ENCODE results near the gene SRGAP2C.
"Not testable (repeated sequence)": the region's sequence is repeated elsewhere in the genome, so short reads cannot be mapped to it uniquely, and the experiment has no call there.

The SRGAP2C gene

DNA sequence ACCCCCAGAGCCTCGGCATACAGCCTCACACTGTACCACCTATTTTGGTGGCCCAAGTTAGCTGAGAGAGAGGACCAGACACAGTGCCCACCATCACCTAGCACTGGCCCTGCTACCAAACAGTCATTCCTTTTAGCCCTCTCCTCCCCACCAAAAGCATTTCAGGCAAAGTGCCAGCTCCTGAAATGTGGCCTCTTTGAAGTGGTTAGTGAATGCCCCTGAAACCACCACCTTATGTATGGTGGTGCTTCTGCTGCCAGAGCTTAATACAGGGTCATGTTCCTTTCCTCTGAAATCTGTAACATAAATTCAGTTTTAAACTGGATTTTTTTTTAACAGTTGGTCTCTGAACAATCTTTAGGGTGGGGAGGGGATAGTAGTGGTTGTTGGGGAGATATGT lies 175.8 kb downstream of the SRGAP2C start:
- not testable (repeated sequence) for H3K4me3 ChIP-seq (ENCODE audit: insufficient read length, low read depth); H3K27me3 ChIP-seq (ENCODE audit: insufficient read depth, insufficient read length); H3K36me3 ChIP-seq (ENCODE audit: insufficient read depth, insufficient read length, low read length); H3K4me1 ChIP-seq (ENCODE audit: insufficient read depth, insufficient read length); DNase-seq (ENCODE audit: low read depth, low spot score); H3K9ac ChIP-seq (ENCODE audit: insufficient read length, low read depth); H3K9me3 ChIP-seq (ENCODE audit: insufficient read depth, low read length)

DNA sequence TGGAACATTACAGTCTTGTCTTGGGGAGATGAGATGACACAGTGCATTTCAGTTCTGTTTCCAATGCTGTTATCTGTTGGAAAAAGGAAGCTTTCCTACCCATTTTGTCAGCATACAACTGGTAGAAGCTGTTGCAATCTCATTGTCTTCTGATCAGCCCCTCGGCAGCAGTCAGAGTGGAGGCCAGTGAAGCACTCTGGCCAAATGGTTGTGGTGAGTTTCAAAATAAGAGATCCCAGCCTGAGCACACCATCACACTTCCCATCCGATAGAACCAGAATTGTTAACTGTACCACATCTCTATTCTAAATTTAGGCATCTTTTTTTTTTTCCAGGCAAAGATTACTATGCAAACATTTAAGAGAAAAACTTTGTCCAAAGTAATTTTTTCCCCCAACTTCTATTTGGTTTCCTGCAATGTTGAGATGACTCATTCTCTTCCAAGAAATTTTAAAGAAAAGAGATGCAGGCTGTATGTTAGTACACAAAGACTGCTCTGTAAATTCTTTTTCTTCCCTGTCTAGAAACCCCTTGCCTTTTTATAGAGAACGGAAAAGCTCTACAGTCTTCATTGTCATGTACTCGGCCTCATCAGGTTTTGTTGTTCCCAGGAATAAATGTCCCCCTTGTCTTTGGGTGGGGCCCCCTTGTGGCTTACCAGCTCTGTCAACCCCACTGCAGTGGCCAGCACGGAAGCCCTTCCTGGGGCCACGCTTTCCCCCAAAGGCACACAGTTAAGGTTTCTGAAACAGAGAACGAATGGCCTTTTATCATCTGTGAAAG lies 176.9 kb downstream of the SRGAP2C start:
- H3K27me3 ChIP-seq (ENCODE audit: insufficient read depth, insufficient read length); H3K36me3 ChIP-seq (ENCODE audit: insufficient read depth, insufficient read length, low read length); H3K4me3 ChIP-seq (ENCODE audit: insufficient read length, low read depth); H3K4me1 ChIP-seq (ENCODE audit: insufficient read depth, insufficient read length); DNase-seq (ENCODE audit: low read depth, low spot score); H3K9me3 ChIP-seq (ENCODE audit: insufficient read depth, low read length); H3K9ac ChIP-seq (ENCODE audit: insufficient read length, low read depth): not testable (repeated sequence)

DNA sequence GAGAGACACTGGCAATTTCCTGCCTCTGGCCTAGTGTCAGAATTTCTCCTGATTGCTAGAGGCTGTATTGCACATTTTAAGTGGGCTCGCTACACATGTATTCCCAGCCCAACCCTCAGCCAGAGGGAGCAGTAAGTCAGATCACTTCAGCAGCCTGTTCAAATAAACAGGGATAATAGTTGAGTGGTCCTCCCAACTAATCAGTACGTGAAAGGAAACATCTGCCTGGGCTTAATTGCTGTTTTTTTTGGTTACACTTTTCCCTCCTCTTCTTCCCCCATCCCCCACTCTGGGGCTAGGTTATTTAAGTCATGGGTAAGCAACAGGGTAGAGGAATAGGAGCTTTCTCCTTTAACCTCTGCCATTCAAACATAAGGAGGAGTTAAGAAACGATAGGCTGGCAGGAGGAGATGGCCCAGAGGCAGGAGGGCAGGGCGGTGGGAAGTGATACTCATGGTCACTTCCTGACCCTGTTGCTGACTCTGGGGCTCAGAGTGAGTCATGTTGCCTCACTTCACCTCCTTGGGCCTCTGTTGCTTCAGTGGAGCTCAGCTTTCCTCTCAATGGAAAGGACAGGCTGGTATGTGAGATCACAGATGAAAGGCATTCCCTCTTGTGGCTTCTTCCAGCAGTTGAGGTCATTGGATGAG lies 177.6 kb downstream of the SRGAP2C start:
- not testable (repeated sequence) for H3K4me3 ChIP-seq (ENCODE audit: insufficient read length, low read depth); H3K4me1 ChIP-seq (ENCODE audit: insufficient read depth, insufficient read length); H3K9ac ChIP-seq (ENCODE audit: insufficient read length, low read depth); H3K36me3 ChIP-seq (ENCODE audit: insufficient read depth, insufficient read length, low read length); H3K9me3 ChIP-seq (ENCODE audit: insufficient read depth, low read length); H3K27me3 ChIP-seq (ENCODE audit: insufficient read depth, insufficient read length); DNase-seq (ENCODE audit: low read depth, low spot score)

DNA sequence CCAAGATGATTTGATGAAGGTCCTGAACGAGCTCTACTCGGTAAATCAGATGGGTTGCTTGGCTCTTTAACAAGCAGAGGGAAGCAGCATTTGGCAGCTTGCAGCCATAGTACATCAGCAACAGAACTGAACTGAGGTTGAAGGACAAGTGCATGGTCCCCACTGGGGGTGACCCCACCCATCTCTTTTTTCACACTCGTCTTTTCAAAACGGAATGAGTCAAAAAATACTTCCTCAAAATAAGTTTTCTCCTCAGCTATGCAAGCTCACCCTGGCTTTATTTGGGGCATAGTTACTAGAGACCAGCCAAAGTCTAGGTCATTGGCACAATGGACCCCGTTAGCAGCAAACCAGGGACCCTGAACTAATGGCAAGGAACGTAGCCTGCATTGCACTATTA lies 180.5 kb downstream of the SRGAP2C start:
- not testable (repeated sequence) for H3K36me3 ChIP-seq (ENCODE audit: insufficient read depth, insufficient read length, low read length); H3K9me3 ChIP-seq (ENCODE audit: insufficient read depth, low read length); H3K4me3 ChIP-seq (ENCODE audit: insufficient read length, low read depth); H3K4me1 ChIP-seq (ENCODE audit: insufficient read depth, insufficient read length); H3K9ac ChIP-seq (ENCODE audit: insufficient read length, low read depth); DNase-seq (ENCODE audit: low read depth, low spot score); H3K27me3 ChIP-seq (ENCODE audit: insufficient read depth, insufficient read length)

DNA sequence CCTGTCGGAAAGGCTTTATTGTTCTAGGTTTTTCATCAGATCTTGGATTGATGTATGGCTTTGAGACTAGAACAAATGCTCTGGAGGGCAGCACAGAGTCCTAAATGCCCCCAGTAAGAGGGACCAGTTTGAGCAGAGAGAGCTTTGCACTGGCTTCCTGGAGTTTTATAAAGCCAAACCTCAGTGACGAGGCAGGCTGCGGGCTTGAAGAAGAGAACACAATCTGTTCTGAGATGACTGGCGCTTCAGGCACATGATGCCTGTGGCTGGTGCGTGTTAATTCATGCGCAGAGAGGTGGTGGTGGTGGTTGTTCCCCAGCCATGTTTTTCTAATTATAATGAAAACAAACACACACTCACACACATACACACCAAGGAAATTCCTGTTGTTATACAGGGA lies 180.9 kb downstream of the SRGAP2C start:
- not testable (repeated sequence) for H3K9me3 ChIP-seq (ENCODE audit: insufficient read depth, low read length); H3K27me3 ChIP-seq (ENCODE audit: insufficient read depth, insufficient read length)

DNA sequence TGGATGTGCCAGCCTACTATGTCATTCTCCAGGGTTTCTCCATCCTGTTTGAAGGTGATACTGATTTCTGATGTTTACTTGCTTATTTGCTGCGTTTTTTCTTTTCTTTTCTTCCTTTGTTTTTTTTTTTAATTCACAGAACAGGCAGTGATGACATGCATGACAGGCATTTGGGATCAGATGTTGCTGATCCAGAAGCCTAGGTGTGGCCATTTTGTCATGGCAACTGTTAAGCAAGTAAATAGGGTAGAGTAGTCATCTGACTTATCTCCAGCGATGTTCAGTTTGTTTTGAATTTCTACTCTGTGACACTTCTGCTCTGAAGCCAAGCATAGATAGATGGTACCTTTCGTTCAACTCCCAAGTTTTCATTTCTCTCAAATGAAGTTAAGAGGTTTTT lies 181.4 kb downstream of the SRGAP2C start:
- not testable (repeated sequence) for H3K4me3 ChIP-seq (ENCODE audit: insufficient read length, low read depth); H3K9me3 ChIP-seq (ENCODE audit: insufficient read depth, low read length); H3K9ac ChIP-seq (ENCODE audit: insufficient read length, low read depth); H3K4me1 ChIP-seq (ENCODE audit: insufficient read depth, insufficient read length); H3K27me3 ChIP-seq (ENCODE audit: insufficient read depth, insufficient read length); H3K36me3 ChIP-seq (ENCODE audit: insufficient read depth, insufficient read length, low read length); DNase-seq (ENCODE audit: low read depth, low spot score)

More for the DNA sequence above, 180.9 kb downstream of the SRGAP2C start:
- not testable (repeated sequence) for H3K4me1 ChIP-seq (ENCODE audit: insufficient read depth, insufficient read length); H3K9ac ChIP-seq (ENCODE audit: insufficient read length, low read depth); H3K36me3 ChIP-seq (ENCODE audit: insufficient read depth, insufficient read length, low read length); H3K4me3 ChIP-seq (ENCODE audit: insufficient read length, low read depth); DNase-seq (ENCODE audit: low read depth, low spot score)

DNA sequence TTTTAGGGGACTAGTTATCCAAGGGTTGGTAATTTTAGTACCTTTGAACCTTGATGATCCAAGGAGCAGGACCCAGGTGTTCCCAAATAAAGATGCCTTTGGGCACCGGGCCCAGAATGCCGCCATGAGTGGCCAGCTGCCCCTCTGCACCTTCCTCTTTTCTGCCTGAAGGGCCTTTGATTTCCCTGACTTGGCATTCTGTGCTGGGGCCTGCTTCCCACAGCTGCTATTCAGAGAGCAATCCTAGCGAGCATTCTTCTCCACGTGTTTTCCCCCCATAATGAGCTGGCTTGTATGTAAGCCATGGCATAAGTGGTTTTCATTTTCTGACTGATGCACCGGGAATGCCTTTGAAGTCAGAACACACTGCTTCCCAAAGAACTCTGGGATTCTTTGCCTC lies 184.1 kb downstream of the SRGAP2C start:
- not testable (repeated sequence) for DNase-seq (ENCODE audit: low read depth, low spot score)

DNA sequence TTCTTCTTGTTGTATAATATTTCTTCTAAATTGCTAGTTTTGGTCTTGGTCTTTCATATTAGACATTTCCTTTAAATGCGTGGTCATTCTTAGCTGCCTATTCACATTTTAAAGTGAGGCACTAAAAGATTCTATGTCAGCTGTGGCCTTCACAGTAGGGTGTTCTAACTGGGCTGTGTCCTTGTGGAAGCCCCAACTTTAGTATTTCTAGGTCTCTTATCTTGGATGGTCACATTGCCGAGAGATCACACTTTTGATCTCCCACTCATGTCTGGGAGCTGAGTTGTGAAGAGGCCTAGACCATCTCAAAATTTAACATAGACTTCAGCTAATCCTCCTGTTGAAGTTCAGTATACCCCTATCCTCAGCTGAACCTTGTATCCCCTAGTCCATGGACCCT lies 185.2 kb downstream of the SRGAP2C start:
- not testable (repeated sequence) for H3K4me1 ChIP-seq (ENCODE audit: insufficient read depth, insufficient read length); DNase-seq (ENCODE audit: low read depth, low spot score); H3K36me3 ChIP-seq (ENCODE audit: insufficient read depth, insufficient read length, low read length); H3K9me3 ChIP-seq (ENCODE audit: insufficient read depth, low read length); H3K27me3 ChIP-seq (ENCODE audit: insufficient read depth, insufficient read length); H3K4me3 ChIP-seq (ENCODE audit: insufficient read length, low read depth); H3K9ac ChIP-seq (ENCODE audit: insufficient read length, low read depth)

More for the DNA sequence above, 184.1 kb downstream of the SRGAP2C start:
- not testable (repeated sequence) for H3K4me1 ChIP-seq (ENCODE audit: insufficient read depth, insufficient read length); H3K9me3 ChIP-seq (ENCODE audit: insufficient read depth, low read length); H3K27me3 ChIP-seq (ENCODE audit: insufficient read depth, insufficient read length); H3K4me3 ChIP-seq (ENCODE audit: insufficient read length, low read depth); H3K9ac ChIP-seq (ENCODE audit: insufficient read length, low read depth); H3K36me3 ChIP-seq (ENCODE audit: insufficient read depth, insufficient read length, low read length)

DNA sequence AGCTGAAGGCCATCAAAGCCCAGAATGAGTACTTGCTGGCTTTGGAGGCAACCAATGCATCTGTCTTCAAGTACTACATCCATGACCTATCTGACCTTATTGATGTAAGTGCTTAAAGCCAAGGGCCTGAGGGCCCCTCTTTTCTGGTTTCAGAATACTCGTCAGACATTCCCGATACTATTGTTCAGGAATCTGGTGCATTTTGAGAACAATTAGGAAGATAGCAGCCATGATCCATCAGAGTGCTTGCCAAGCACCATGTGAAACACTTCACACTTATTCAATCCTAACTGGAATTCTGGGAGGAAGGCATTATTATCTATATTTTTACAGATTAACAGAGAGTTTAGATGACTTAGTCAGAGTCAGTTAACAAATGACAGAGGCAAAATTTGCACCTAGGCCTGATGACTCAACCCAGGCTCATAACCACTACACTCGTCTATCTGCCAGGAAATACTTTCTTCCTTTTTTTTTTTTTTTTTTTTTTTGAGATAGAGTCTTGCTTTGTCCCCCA lies 190.1 kb downstream of the SRGAP2C start:
- not testable (repeated sequence) for H3K4me1 ChIP-seq (ENCODE audit: insufficient read depth, insufficient read length); H3K9me3 ChIP-seq (ENCODE audit: insufficient read depth, low read length); H3K9ac ChIP-seq (ENCODE audit: insufficient read length, low read depth); H3K36me3 ChIP-seq (ENCODE audit: insufficient read depth, insufficient read length, low read length); H3K4me3 ChIP-seq (ENCODE audit: insufficient read length, low read depth); DNase-seq (ENCODE audit: low read depth, low spot score); H3K27me3 ChIP-seq (ENCODE audit: insufficient read depth, insufficient read length)

DNA sequence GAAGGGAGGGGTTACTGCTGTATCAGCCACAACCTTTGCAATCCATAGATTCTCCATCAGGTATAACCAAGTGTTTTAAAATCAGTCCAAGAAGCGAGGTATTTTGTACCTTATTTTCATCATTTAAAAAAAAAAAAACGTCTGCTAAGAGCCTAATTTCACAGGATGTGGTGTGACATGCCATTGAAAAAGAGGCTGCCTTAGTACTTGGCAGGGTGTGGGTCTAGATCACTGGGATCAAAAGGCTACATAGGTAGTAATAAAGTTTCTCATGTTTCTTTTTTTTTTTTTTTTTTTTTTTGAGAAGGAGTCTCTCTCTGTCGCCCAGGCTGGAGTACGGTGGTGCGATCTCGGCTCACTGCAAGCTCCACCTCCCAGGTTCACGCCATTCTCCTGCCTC lies 192.2 kb downstream of the SRGAP2C start:
- not testable (repeated sequence) for H3K9ac ChIP-seq (ENCODE audit: insufficient read length, low read depth); H3K9me3 ChIP-seq (ENCODE audit: insufficient read depth, low read length); H3K36me3 ChIP-seq (ENCODE audit: insufficient read depth, insufficient read length, low read length); H3K4me1 ChIP-seq (ENCODE audit: insufficient read depth, insufficient read length); H3K27me3 ChIP-seq (ENCODE audit: insufficient read depth, insufficient read length); H3K4me3 ChIP-seq (ENCODE audit: insufficient read length, low read depth); DNase-seq (ENCODE audit: low read depth, low spot score)

DNA sequence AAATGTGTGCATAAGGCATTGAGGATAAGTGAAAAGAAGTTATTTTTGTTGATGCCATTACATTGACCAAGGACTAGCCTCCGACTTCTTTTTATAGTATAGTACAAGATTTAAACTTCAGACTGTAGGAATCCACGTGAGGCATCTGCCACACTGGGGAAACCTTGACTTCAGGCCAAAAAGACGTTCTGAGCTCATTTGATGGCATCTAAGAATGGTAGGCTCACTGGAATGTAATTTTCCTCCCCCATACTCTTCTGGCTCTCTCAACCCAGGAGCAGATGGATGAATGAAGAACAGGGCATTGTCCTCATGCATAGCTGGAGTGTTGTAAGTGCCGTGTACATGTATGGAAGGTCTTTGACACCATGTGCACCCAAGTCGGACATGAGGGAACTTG lies 194.0 kb downstream of the SRGAP2C start:
- H3K4me1 ChIP-seq (ENCODE audit: insufficient read depth, insufficient read length); DNase-seq (ENCODE audit: low read depth, low spot score): not testable (repeated sequence)

DNA sequence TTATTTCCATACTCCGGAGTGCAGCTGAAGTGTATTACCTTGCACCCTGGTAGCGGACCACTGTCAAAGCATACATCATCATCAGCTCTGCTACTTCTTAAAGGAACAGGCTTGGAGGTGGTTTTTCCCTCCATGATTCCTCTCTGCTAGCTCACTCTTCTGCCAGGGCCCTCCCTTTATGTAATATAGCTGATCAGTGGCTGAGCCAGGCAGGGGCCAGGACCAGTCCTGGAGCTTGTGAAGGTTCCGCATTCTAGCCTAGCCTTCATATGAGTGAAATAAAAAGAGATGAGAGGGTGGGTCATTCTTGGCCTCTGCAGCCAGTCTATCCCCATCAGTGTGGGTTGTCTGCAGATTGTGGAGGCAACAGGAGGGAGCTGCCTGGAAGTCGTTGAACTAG lies 200.0 kb downstream of the SRGAP2C start:
- H3K9ac ChIP-seq (ENCODE audit: insufficient read length, low read depth); H3K27me3 ChIP-seq (ENCODE audit: insufficient read depth, insufficient read length); DNase-seq (ENCODE audit: low read depth, low spot score); H3K4me3 ChIP-seq (ENCODE audit: insufficient read length, low read depth); H3K4me1 ChIP-seq (ENCODE audit: insufficient read depth, insufficient read length); H3K36me3 ChIP-seq (ENCODE audit: insufficient read depth, insufficient read length, low read length); H3K9me3 ChIP-seq (ENCODE audit: insufficient read depth, low read length): not testable (repeated sequence)

More for the DNA sequence above, 194.0 kb downstream of the SRGAP2C start:
- not testable (repeated sequence) for H3K9ac ChIP-seq (ENCODE audit: insufficient read length, low read depth); H3K9me3 ChIP-seq (ENCODE audit: insufficient read depth, low read length); H3K4me3 ChIP-seq (ENCODE audit: insufficient read length, low read depth); H3K36me3 ChIP-seq (ENCODE audit: insufficient read depth, insufficient read length, low read length); H3K27me3 ChIP-seq (ENCODE audit: insufficient read depth, insufficient read length)

Measured in NT2/D1 (cell line).